ENCODE results near the gene USF1.

Gene USF1

DNA sequence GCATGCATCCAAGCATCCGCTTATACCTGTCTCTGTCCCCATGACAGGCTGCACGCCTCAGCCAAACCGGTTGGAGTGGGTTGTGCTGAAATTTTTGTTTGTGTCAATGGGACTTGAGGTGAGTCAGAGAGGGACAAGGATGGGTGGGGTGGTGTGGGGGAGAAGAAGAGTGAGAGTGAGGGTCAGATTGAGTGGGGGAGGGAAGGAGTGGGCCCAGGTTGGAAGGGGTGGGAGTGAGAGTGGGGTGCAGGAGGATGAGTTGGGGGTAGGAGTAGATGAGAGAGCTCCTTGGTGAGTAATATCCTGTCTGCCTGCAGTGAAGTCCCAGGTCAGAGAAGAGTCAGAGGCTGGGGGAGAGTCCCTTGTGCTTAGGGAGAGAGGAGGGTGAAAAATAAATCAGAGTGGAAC, 46.8 kb upstream of the USF1 start:
- no peaks in the 10 kb centered on the region for H3K27me3 ChIP-seq (ENCODE audit: insufficient read depth, low read length, poor library complexity)
- no peak for TF ChIP-seq CTCF (IDR thresholded peaks at IDR 0.05; ENCODE audit: borderline replicate concordance, extremely low read depth, low read length, poor library complexity, severe bottlenecking)
- TF ChIP-seq EZH2 (IDR thresholded peaks at IDR 0.05; ENCODE audit: borderline replicate concordance, low read depth, low read length, severe bottlenecking): no peak
- H3K9ac ChIP-seq (ENCODE audit: low read depth, low read length): no peak overlapping the region
- H2AFZ ChIP-seq (ENCODE audit: low read depth, low read length): no peak overlapping the region
- H3K79me2 ChIP-seq (ENCODE audit: insufficient read depth, low read length): no peaks in the 10 kb centered on the region
- no peaks in the 10 kb centered on the region for H3K36me3 ChIP-seq (ENCODE audit: insufficient read depth, low read length)
- no peak overlapping the region for H3K27ac ChIP-seq (ENCODE audit: low read length)
- H3K4me1 ChIP-seq (ENCODE audit: insufficient read depth, low read length): peaks cover 7% of the 10 kb centered on the region
- no peak overlapping the region for H3K4me3 ChIP-seq (ENCODE audit: low read depth in 1 of 2, low read length in 2 of 2)
- H4K20me1 ChIP-seq (ENCODE audit: insufficient read depth, low read length): no peaks in the 10 kb centered on the region
- DNase-seq (no peak), ATAC-seq (ENCODE audit: insufficient read depth, low read depth) (no peak)
- H3K4me2 ChIP-seq (ENCODE audit: insufficient read depth, low read length): no peak overlapping the region
- no peaks in the 10 kb centered on the region for H3K9me3 ChIP-seq (ENCODE audit: insufficient read depth, low read length, severe bottlenecking)

DNA sequence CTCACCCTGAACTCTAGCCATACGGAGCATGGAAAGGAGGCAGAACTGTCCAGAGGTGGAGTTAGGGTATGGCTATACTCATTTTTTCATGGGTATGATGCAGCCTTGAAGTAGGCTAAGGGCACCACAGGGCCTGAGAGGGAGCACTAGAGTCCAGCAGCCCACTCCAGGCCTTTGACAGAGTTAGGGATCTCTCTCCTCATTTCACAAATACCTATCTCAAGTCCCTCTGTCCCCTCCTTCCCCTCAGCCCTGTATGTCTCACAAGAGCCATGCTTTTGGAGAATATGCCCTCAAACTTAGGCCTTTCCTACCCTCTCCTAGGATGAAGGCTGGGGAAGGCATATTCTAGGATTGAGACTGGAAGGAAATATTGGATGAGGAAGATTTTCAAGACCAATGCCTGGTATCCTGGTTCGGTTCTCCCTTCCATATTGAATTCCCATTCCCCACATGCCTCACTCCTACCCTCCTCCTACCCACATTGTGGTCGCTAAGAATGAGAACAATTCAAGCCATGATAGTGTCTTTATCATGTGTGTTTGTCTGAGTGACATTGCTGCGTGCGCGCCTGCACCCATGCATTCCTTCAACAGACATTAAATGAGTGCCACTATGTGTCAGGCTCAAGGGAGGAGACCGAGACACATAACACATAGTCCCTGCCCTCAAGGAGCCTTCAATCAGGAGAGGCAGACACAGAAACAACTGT, 46.2 kb upstream of the USF1 start:
- Histone ChIP-seq H3K4me1 (ENCODE audit: insufficient read depth, low read length) (peaks cover under 1% of the 10 kb centered on the region; the same call in 1 of the 2 replicates), H3K4me2 (ENCODE audit: insufficient read depth, low read length) (no peak overlapping the region), H3K9ac (ENCODE audit: low read depth, low read length) (no peak overlapping the region), H3K9me3 (ENCODE audit: insufficient read depth, low read length, severe bottlenecking) (no peaks in the 10 kb centered on the region), H3K27me3 (ENCODE audit: insufficient read depth, low read length, poor library complexity) (no peaks in the 10 kb centered on the region), H4K20me1 (ENCODE audit: insufficient read depth, low read length) (no peaks in the 10 kb centered on the region), H3K36me3 (ENCODE audit: insufficient read depth, low read length) (no peaks in the 10 kb centered on the region), H3K79me2 (ENCODE audit: insufficient read depth, low read length) (no peaks in the 10 kb centered on the region), H3K27ac (ENCODE audit: low read length) (no peak overlapping the region), H2AFZ (ENCODE audit: low read depth, low read length) (no peak overlapping the region), H3K4me3 (ENCODE audit: low read depth in 1 of 2, low read length in 2 of 2) (no peak overlapping the region)
- ATAC-seq (ENCODE audit: insufficient read depth, low read depth) (no peak), DNase-seq (no peak)
- no peak for TF ChIP-seq EZH2 (IDR thresholded peaks at IDR 0.05; ENCODE audit: borderline replicate concordance, low read depth, low read length, severe bottlenecking)
- TF ChIP-seq CTCF (IDR thresholded peaks at IDR 0.05; ENCODE audit: borderline replicate concordance, extremely low read depth, low read length, poor library complexity, severe bottlenecking): no peak

GRCh38 chr1:161091093-161091492, 45.3 kb upstream of the USF1 start:
- DNase-seq (no peak), ATAC-seq (ENCODE audit: insufficient read depth, low read depth) (no peak)
- Histone ChIP-seq H3K79me2 (ENCODE audit: insufficient read depth, low read length) (no peaks in the 10 kb centered on the region), H3K36me3 (ENCODE audit: insufficient read depth, low read length) (no peaks in the 10 kb centered on the region), H3K27me3 (ENCODE audit: insufficient read depth, low read length, poor library complexity) (no peaks in the 10 kb centered on the region), H3K9ac (ENCODE audit: low read depth, low read length) (no peak overlapping the region), H3K4me2 (ENCODE audit: insufficient read depth, low read length) (no peak overlapping the region), H3K27ac (ENCODE audit: low read length) (no peak overlapping the region), H3K4me3 (ENCODE audit: low read depth in 1 of 2, low read length in 2 of 2) (no peak overlapping the region), H2AFZ (ENCODE audit: low read depth, low read length) (no peak overlapping the region), H3K9me3 (ENCODE audit: insufficient read depth, low read length, severe bottlenecking) (no peaks in the 10 kb centered on the region), H4K20me1 (ENCODE audit: insufficient read depth, low read length) (no peaks in the 10 kb centered on the region), H3K4me1 (ENCODE audit: insufficient read depth, low read length) (no peaks in the 10 kb centered on the region)
- TF ChIP-seq CTCF (IDR thresholded peaks at IDR 0.05; ENCODE audit: borderline replicate concordance, extremely low read depth, low read length, poor library complexity, severe bottlenecking): no peak
- no peak for TF ChIP-seq EZH2 (IDR thresholded peaks at IDR 0.05; ENCODE audit: borderline replicate concordance, low read depth, low read length, severe bottlenecking)

Measured in DND-41 (cell line).